Measurements from ENCODE around the gene HMCN2.

HMCN2 gene, protein sequence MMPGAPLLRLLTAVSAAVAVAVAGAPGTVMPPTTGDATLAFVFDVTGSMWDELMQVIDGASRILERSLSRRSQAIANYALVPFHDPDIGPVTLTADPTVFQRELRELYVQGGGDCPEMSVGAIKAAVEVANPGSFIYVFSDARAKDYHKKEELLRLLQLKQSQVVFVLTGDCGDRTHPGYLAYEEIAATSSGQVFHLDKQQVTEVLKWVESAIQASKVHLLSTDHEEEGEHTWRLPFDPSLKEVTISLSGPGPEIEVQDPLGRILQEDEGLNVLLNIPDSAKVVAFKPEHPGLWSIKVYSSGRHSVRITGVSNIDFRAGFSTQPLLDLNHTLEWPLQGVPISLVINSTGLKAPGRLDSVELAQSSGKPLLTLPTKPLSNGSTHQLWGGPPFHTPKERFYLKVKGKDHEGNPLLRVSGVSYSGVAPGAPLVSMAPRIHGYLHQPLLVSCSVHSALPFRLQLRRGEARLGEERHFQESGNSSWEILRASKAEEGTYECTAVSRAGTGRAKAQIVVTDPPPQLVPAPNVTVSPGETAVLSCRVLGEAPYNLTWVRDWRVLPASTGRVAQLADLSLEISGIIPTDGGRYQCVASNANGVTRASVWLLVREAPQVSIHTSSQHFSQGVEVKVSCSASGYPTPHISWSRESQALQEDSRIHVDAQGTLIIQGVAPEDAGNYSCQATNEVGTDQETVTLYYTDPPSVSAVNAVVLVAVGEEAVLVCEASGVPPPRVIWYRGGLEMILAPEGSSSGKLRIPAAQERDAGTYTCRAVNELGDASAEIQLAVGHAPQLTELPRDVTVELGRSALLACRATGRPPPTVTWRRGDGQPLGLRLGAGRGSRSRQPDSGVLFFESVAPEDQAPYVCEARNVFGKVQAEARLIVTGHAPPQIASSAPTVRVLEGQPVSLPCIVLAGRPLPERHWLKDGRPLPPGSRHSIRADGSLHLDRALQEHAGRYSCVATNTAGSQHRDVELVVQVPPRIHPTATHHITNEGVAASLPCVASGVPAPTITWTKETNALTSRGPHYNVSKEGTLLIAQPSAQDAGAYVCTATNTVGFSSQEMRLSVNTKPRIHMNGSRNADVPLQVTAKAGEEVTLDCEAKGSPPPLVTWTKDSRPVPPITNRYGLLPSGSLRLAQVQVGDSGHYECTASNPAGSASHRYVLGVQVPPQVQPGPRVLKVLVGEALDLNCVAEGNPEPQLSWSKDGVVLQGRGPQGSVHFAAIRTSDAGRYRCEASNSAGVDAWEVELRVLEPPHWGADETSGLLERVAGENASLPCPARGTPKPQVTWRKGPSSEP (N-terminal part only)

DNA sequence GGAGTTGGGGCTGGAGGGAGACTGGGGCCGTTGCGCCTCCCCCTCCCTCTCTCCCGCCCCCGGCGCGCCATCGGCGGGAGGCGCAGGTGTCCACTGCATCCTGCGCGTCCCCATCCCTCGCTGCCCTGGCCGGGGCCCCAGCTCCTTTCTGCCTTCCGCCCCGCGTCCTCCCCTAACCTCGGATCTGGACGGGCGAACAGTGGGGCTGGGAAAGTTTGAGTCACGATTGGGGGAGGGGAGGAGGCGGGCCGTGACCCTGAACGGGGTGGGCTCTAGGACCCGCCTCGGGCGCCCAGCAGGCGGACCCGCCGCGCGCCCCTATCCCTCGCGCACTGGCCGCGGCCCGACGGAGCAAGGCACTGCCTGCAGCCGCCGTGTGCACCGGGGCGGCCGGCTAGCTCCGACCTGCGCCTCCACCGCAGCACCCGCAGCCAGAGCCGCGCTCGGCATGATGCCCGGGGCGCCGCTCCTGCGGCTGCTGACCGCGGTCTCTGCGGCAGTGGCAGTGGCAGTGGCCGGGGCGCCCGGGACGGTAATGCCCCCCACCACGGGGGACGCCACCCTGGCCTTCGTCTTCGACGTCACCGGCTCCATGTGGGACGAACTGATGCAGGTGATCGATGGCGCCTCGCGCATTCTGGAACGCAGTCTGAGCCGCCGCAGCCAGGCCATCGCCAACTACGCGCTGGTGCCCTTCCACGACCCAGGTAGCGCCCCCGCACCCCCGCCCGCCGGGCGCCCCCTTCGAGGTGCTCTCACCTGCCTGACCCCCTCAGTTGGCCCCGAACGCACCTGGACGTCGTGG is at the start of gene HMCN2:
Gene HMCN2 (plus strand): TSS at position 330 of the 805 bp plus-strand sequence. CDS start 119 bp downstream, at position 449.
- no peak for DNase-seq

DNA sequence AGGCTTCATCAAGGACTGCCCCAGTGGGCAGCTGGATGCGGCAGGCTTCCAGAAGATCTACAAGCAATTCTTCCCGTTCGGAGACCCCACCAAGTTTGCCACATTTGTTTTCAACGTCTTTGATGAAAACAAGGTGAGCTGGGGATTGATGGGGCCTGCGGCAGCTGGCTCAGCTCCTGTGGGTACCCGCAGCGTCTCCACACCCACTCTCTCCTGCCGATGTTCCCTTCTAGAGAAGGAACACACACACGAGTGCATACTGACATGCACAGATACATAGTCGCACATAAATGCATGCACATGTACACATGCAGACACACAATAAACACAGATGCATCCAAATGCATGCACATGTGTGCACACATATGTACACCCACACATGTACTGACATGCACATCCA is 47.7 kb upstream of the HMCN2 start:
- DNase-seq = no peak

DNA sequence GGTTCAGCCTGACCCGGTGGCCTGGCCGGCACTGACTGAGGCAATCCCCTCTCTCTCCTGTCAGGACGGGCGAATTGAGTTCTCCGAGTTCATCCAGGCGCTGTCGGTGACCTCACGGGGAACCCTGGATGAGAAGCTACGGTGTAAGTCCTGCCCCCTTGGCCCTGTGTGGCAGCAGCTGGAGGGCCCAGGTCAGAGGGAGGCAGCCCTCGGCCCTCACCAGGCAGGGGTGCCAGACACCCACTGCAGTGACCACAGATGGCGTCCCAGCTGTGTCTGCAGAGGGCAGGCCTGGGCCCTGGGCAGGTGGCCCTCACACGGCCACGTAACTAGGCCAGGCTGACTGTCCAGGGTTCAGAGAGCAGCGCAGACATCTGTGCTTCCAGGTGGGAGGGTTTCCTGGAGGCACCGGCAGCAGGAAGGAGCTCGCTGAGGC is 45.9 kb upstream of the HMCN2 start:
- DNase-seq = no peak

DNA sequence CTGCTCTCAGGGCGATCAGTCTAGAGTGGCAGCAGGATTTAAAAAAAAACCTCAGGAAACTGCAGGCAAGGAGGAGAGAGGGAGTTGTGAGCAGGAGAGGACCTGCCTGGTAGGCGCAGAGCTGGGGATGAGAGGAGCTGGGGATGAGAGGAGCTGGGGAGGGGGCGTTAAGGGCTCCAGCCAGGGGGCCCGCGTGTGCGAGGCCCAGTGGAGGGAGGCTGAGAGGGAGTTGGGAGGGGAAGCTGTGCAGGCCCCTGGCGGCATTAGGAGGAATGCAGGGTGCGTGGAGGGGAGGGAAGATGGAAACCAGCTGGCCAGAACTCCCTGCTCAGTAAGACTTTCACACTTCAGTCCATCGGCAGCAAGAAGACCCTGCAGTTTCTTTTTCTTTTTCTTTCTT is 45.2 kb upstream of the HMCN2 start:
- no peak for DNase-seq

DNA sequence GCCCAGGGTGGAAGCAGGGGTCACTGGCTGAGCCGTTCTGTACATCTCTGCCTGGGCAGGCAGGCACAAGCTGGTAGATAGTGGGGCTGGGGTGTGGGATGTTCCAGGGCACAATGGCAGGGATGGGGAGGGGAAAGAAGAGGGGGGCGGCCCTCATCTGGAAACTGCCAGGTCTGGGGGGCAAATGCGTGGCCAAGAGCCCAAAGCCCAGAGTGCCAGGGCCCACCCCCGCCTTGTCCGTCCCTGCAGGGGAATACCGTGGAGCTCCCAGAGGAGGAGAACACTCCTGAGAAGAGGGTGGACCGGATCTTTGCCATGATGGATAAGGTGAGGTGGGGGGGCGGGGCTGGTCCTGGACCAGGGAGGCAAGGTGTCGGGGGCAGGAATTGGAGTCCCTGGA is 42.7 kb upstream of the HMCN2 start:
- no peak for DNase-seq

DNA sequence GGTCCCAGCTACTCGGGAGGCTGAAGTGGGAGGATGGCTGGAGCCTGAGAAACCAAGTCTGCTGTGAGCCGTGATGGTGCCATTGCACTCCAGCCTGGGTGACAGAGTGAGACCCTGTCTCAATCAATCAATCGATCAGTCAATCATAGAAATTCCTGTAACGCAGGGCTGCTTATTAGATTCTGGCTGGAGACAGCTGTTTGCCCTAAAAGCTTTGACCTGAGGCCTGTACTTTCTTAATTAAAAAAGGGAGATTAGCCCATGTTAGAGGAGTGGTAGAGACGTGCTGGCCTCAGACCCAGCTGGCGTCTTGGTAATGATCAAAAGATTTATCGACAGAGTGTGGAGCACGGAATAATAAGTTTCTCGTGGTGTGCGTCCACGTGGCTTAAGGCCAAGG is 40.5 kb upstream of the HMCN2 start:
- no peak for DNase-seq

DNA sequence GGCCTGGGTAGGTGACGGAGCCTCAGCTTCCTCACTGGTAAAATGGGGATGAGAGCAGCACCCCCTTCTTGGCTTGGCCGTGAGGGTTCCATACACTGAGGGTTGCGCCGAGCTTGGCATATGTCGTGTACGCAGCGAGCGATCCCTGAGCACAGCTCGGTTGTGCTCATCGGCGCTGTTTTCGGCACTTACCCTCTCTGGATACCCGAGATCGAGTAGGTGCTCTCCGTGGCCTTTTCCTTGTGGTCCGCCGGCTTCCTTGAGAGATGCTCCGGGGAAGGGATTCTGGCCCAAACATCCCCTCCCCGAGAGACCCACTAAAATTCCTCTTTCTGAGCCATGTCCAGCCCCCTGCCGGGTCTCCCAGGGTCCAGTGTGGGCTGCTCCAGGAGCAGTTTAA is 40.0 kb upstream of the HMCN2 start:
- DNase-seq = no peak

DNA sequence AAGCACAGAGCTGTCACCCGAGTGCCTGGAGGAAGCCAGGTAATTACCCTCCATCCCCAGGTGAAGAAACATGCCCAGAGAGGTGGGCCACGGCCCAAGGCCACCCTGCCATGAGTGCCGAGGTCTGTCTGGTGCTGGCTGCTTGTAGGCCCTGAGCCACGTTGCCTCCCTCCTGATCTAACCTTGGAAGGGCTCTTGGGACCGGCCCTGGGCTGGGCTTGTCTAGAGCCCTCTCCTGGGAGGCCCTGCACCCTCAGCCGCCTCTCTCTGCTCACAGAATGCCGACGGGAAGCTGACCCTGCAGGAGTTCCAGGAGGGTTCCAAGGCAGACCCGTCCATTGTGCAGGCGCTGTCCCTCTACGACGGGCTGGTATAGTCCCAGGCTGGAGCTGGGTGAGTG is 39.4 kb upstream of the HMCN2 start:
- no peak for DNase-seq

DNA sequence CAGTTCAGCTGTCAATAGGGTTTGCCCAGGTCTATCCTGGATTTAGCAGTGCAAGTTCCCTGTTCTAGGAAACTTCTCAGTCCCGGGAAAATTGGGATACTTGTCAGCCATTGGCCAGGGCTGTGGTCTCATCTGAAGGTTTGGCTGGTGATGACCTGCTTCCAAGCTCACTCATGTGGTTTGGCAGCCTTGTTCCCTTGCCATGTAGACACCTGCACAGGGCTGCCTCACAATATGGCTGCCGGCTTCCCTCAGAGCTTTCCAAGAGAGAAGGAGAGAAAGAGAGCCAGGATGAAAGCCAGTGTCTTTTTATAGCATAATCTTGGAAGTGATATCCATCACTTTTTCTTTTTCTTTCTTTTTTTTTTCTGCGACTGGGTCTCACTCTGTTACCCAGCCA is 37.7 kb upstream of the HMCN2 start:
- DNase-seq = no peak

DNA sequence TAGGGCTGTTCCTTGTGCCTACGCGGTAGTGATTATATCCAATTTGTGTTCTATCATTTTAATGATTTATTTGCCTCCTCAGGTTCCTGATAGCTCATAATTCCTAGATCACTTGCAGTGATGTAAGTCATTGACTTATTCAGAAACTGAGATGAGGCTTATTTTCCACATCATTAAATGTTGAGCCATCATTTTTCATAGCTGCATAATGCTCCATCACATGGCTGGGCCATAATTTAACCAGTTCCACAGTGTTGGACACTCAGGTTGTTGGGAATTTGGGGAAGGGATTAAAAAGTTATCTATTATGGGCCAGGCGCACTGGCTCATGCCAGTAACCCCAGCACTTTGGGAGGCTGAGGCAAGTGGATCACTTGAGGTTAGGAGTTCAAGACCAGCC is 35.8 kb upstream of the HMCN2 start:
- no peak for DNase-seq

DNA sequence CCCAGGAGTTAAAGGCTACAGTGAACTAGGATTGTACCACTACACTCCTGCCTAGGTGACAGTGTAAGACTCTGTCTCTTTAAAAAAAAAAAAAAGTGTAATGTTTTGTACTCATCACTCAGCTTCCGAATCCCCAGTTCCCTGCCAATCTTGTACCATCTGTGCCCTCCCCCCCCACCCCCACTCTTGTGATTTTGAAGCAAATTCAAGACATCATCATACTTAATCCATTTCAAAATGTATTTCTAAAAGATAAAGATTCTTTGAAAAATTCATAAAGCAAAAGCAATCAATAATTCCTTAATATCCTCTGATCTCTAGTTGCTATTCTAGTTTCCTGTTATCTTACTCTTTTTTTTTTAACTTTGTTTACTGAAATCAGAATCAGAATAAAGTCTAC is 34.9 kb upstream of the HMCN2 start:
- DNase-seq = no peak

DNA sequence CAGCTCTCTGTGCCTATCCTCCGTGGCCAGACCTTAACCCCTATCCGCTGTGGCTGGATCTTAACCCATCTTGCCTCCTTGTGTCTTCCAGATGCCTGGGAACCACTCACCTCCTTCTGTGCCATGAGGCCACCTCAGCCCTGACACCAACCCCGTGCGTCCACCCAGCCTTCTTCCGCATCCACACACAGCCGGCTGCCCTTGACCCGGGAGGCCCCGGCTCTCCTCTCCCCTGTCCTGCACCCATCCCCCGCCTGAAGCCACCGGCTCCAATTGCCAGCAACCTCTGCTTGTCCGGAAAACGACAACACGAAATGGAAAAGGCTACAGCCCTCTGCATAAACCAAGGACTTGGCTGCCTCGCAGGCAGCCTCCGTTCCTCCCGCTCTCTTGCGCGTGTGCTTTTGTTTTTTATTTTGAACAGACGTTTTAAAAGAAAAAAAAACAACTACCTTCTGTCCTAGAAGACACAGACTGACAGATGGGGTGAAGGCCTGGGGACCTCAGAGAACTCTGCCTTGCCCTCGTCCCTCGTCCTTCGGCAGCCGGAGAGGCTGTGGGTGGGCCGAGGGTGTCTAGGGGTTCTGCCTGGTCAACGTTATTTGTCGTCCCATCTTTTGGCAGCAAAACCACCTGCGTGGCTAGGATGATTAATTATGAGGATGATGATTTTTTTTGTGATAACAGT is 32.5 kb upstream of the HMCN2 start:
- no peak for DNase-seq

DNA sequence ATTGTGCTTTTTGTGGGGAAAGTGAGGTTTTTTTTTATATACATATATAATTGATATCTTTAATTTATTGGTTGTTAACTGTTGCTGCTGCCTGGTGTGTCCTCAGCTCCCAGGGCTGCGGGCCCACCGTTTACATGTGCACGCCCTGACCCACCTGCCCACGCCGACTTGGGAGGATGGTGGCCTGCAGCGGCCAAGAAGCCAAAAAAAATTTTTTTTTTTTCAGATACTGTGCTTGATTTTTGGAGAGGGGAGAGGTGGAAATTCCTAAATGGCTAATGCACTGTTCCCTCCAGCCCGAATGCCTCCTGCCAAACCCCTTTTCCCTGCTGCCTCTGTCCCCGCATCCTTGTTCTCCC is 32.0 kb upstream of the HMCN2 start:
- no peak for DNase-seq

DNA sequence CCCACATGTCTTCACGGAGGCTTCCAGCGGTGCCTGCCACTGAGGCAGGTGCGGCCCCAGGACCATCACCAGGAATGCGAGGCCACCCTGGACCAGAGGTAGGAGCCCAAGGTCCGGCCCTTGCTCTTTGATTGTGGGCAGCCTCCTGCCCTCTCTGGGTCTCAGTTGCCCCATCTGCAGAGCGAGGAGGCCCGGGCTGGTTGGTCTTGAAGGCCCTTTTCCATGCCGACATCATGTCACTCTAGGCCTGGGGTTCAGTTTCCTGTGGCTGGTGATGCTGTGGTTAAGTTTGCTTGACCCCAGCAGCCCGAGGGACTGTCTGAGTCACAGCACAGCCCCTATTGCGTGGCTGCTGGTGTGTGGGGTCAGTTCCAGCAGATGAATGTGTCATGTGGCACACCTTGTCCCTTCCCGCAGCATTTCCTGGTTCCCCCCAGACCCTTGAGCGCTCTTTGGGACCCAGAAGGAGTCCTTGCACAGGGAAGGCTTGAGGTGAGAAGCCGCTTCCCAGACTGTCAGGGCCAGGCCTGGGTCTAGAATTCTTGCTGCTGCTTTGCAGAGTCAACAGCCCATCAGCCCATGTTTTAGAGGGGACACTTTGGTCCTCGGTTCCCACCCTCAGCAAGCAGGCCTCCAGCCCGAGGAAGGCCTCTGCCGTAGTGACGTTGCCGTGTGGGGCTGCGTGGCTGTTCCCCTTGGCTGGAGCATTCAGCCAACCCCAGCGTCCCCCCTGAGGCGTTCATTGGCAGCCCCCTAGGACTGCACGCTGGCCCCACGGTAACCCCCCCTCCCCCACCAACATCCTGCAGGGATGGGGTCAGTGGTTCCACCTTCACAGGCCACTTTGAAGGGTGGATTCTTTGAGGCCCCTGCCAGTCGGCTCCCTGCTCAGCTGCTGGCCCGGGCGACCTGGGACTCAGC is 31.0 kb upstream of the HMCN2 start:
- no peak for DNase-seq

DNA sequence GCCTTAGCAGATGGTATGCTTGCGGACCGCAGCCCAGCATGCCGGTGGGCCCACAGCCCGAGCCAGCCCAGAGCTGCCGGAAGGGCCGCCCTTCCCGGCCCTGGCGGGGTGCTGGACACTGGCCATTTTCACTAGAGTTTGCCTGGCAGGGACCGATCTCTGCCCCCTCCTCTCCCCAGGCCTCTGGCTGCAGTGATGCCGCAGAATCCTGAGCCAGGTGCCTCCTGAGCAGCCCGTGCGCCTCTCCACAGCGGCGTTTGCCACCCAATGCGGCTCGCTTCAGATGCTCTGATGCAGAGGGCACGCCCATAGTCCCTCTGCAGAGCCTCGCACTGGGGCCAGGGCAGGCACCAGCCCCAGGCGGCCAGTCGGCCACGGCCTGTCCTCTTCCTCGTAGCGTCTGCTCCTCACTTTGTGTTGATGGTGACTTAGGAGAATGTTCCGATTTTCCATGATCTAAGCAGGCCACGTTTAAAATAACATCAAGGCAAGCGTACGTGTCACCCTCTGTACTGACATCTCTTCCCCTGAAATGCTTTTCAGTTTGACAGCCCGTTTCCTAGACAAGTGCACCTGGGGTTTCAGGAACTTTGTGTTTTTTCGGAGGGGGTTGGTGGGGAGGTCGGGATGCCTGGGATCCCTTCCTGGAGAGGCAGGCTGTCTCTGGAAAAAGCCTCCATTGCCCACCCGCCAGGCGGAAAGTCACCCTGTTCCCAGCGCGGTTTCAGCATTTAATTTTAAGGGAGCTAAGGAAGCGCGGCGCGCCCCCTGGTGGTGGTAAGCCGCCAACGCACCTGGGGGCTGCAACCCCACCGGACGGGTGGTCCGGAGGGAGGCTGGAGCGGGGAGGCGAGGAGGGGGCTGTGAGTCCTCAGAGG is 29.8 kb upstream of the HMCN2 start:
- peak; percentile 68 for DNase-seq

DNA sequence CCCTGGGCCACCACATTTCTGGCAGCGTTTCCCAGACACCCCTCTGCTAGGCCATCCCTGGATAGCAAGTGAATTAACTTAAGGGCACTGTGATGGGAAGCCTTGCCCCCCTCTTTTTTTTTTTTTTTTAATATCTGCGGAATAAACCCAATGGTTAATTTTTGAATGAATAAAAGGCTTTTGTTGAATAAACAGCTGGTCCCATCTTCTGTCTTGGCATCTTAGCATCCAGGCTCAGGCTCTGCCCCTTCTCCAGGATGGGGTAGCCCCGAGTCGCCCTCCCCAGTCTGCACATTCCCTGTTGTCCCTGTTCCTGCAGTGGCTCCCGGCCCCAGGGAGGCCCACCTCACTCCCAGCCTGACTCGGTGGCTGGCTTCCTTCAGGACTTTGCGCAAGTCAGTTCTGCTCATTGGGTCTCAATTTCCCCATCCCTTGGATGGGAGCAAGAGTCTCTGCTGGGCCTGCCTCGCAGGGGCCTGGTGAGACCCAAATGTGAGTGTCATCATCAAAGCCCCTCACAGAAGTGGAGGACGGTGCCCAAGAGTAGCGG is 29.0 kb upstream of the HMCN2 start:
- DNase-seq = no peak

DNA sequence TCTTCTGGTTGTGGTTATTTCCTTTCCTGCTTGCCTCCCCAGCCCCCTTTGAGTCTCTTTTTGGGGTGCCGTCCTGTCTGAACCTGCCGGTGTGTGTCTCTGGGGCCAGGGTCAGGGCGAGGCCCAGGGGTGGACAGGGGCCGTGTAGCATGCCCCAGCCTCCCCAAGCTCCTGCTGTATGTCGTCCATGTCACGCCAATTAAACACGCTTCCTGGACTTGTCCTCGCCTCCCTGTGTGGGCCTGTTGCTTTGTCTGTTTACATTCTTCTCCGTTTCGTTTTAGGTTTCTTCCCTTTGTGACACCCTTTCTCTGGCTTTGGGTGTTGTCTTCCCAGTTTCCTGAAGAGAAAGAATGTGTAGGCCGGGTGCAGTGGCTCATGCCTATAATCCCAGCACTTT is 28.5 kb upstream of the HMCN2 start:
- DNase-seq = no peak

DNA sequence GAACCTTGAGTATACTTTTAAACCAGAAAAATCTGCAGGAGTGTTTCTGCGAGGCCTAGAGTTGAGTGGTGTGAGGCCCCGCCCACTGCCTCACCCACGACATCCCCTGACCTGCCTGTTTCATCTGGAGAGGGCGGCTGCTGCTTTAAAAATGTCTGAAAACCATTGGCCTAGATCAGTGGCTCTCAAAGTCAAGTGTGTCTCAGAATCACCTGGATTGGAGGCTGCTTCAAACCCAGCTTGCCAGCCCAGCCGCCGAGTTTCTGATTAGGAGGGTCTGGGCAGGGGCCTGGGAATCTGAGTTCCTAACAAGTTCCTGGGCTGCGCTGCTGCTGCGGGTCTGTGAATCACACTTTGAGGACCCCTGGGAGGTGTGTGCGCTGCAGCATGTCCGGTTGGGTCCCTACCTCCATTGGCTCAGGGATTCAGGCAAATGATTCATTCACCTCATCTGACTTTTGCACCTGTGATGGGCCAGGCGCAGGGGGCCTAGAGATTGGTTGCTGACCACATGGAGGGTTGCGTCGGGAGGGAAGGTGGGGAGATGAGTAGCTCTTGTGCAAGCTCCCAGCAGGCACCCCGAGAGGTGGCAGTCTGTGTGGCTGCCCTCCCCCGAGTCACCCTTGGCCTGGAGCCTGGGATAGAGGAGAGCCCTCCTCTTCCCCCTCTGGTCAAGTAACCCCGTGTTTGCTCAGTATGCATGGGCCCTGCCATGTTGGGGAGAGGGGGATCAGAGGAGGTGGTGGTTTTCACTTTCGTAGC is 27.6 kb upstream of the HMCN2 start:
- no peak for DNase-seq

DNA sequence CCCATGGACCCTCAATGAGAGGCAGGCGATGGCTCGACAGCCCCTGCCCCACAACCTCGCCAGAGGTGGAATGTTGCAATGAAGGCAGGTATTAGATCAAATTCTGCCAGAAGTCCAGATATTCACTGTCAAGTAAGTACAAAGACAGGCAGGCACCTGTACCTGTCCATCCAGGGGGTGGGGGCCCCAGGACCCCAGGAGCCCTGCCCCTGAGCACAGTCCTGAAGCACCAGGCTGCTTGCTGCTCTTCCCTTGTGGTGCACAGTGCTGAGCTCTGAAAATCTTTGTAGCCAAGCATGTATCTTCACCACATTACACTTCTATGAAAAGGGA is 26.2 kb upstream of the HMCN2 start:
- no peak for DNase-seq

All from CD4-positive, alpha-beta T cell treated with Interleukin-17A for 1 hour (primary cell).